Measurements from ENCODE around the gene SLC12A8. TPM values are rescaled to one million over a fixed set of nuclear protein-coding genes. Genes with fewer than 3 reads are reported as not detected.

SLC12A8 gene
- total and polyA plus RNA-seq, 2 experiments from 2014 or later: 6.9 to 15.9 TPM

DNA sequence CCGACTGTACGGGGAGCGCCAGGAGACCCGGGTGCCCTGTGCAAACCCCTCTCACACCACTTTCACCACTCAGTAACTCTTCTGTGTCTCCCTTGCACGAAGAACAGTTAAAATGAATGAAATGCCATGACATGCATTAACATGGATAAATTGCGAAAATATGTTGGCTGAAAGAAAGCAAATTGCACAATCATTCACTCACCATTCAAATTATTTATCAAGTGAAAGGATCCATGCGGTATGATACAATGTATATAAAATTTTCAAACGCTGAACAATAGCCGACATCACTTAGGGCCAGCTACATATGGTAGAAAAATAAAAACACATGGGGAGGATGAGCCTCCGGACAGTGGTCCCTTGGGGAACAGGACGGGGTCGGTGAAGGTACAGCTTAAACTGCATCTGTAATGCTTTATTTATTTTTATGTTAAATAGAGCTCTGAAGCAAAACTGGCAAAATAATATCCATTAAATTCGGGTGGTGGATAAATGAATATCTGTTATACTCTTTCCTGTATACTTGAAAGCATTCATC lies 45.9 kb downstream of the SLC12A8 start:
- no peaks in the 10 kb centered on the region for H3K9me2 ChIP-seq (ENCODE audit: insufficient read depth)
- H2AFZ ChIP-seq: no peak overlapping the region
- DNase-seq (ENCODE audit: low spot score) (no peak), ATAC-seq (no peak)
- no peak overlapping the region for H3K4me2 ChIP-seq
- H3K4me1 ChIP-seq (ENCODE audit: insufficient read depth): no peaks in the 10 kb centered on the region
- H3K27me3 ChIP-seq (ENCODE audit: insufficient read depth): no peaks in the 10 kb centered on the region
- Mint-ChIP-seq H3K9me3 (no peaks in the 10 kb centered on the region), H3K4me1 (peaks cover 8% of the 10 kb centered on the region; the same call in 2 of the 3 replicates), H3K36me3 (ENCODE audit: low read depth) (no peaks in the 10 kb centered on the region), H3K27me3 (ENCODE audit: insufficient read depth, low read depth, poor library complexity) (no peaks in the 10 kb centered on the region), H3K4me3 (no peak overlapping the region; the same call in 2 of the 3 replicates), H3K27ac (no peak overlapping the region)
- H4K20me1 ChIP-seq (replicated peaks; ENCODE audit: insufficient read depth): no peaks in the 10 kb centered on the region
- no peaks in the 10 kb centered on the region for H3K79me2 ChIP-seq (replicated peaks; ENCODE audit: insufficient read depth)
- H3K36me3 ChIP-seq (ENCODE audit: insufficient read depth): no peaks in the 10 kb centered on the region
- H3F3A ChIP-seq (replicated peaks; ENCODE audit: low read depth): no peaks in the 10 kb centered on the region
- no peak for TF ChIP-seq ZNF114 (CRISPR knock-in tag; IDR thresholded peaks at IDR 0.05)
- TF ChIP-seq ZNF331 (CRISPR knock-in tag; IDR thresholded peaks at IDR 0.05; ENCODE audit: low read depth): no peak
- TF ChIP-seq, protein P1, sequence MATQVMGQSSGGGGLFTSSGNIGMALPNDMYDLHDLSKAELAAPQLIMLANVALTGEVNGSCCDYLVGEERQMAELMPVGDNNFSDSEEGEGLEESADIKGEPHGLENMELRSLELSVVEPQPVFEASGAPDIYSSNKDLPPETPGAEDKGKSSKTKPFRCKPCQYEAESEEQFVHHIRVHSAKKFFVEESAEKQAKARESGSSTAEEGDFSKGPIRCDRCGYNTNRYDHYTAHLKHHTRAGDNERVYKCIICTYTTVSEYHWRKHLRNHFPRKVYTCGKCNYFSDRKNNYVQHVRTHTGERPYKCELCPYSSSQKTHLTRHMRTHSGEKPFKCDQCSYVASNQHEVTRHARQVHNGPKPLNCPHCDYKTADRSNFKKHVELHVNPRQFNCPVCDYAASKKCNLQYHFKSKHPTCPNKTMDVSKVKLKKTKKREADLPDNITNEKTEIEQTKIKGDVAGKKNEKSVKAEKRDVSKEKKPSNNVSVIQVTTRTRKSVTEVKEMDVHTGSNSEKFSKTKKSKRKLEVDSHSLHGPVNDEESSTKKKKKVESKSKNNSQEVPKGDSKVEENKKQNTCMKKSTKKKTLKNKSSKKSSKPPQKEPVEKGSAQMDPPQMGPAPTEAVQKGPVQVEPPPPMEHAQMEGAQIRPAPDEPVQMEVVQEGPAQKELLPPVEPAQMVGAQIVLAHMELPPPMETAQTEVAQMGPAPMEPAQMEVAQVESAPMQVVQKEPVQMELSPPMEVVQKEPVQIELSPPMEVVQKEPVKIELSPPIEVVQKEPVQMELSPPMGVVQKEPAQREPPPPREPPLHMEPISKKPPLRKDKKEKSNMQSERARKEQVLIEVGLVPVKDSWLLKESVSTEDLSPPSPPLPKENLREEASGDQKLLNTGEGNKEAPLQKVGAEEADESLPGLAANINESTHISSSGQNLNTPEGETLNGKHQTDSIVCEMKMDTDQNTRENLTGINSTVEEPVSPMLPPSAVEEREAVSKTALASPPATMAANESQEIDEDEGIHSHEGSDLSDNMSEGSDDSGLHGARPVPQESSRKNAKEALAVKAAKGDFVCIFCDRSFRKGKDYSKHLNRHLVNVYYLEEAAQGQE (IDR thresholded peaks at IDR 0.05; ENCODE audit: unreplicated experiment): no peak
- TF ChIP-seq NANOG (IDR thresholded peaks at IDR 0.05; ENCODE audit: borderline replicate concordance): no peak
- no peak for TF ChIP-seq STAT1 (IDR thresholded peaks at IDR 0.05; ENCODE audit: unreplicated experiment)
- no peak for TF ChIP-seq EZH2phosphoT487 (IDR thresholded peaks at IDR 0.05; ENCODE audit: unreplicated experiment)
- no peak for TF ChIP-seq ETS1 (IDR thresholded peaks at IDR 0.05)
- no peak for TF ChIP-seq CTCF (conservative IDR thresholded peaks at IDR 0.05; ENCODE audit: low read depth in 2 of 2)
- no peak overlapping the region for H3K4me3 ChIP-seq
- H3K27ac ChIP-seq (ENCODE audit: low read depth): no peak overlapping the region
